Activated CD8-positive, alpha-beta memory T cell treated with anti-CD3 and anti-CD28 coated beads, Interleukin-2, amount 10 ng/mL, durations not matched to agents 7 days and 5 days (primary cell): ENCODE results near the gene LTA4H. TPM values are rescaled to one million over a fixed set of nuclear protein-coding genes. Genes with fewer than 3 reads are reported as not detected.
A peak's percentile ranks its signal among the peaks of the same experiment; 100 is the strongest.
"Not testable (repeated sequence)": the region's sequence is repeated elsewhere in the genome, so short reads cannot be mapped to it uniquely, and the experiment has no call there.

Experiments used
- ATAC-seq: fragments of 150-1000 bp; cut with Tn5 transposase; one replicate; pipeline ENCODE4 v1.10.0; 2021; ENCODE audit warnings: moderate library complexity
- CTCF ChIA-PET: fragments of 350-600 bp; sonication (Branson Sonifier 250); formaldehyde crosslinking; loops from one replicate; lab custom pipeline; 2021; ENCODE audit warnings: antibody characterized with exemption; lab: Charles Lee
- DNase-seq: peaks from one replicate; pipeline ENCODE4 v3.0.0-alpha.2; 2020
- H3K27ac Mint-ChIP-seq: one replicate; pipeline ENCODE4 v1.8.0; 2021; ENCODE audit warnings: mild to moderate bottlenecking, mixed read lengths
- H3K27me3 Mint-ChIP-seq: one replicate; pipeline ENCODE4 v1.8.0; 2021; ENCODE audit warnings: mixed read lengths
- H3K36me3 Mint-ChIP-seq: one replicate; pipeline ENCODE4 v1.8.0; 2021; ENCODE audit warnings: mild to moderate bottlenecking, mixed read lengths
- H3K4me1 Mint-ChIP-seq: one replicate; pipeline ENCODE4 v1.8.0; 2021; ENCODE audit warnings: mixed read lengths
- H3K4me3 Mint-ChIP-seq: one replicate; pipeline ENCODE4 v1.8.0; 2021; ENCODE audit warnings: mild to moderate bottlenecking, moderate library complexity, mixed read lengths
- H3K9me3 Mint-ChIP-seq: one replicate; pipeline ENCODE4 v1.8.0; 2022; ENCODE audit warnings: low read depth, mixed read lengths
- total RNA-seq, 2 experiments: library from RNA; stranded (reverse); gene quantifications; one replicate each; pipeline ENCODE4 v1.2.3, GENCODE V29; 2021

Gene LTA4H
- total RNA-seq, 2 experiments from 2014 or later = 42.4 to 52.9 TPM

GRCh38 chr12:96068111-96068510 is 32.7 kb upstream of the LTA4H start:
- no peak for DNase-seq
- CTCF ChIA-PET = interaction anchor here (0.8 to 6.7 kb wide), 3 partner anchors 61 to 450 kb away, joined by 3 to 92 read pairs (median 22); no protein-coding TSS in a partner anchor
- Mint-ChIP-seq H3K27me3 (peaks cover 2% of the 10 kb centered on the region), H3K4me3 (no peak overlapping the region), H3K36me3 (no peaks in the 10 kb centered on the region), H3K4me1 (peaks cover 21% of the 10 kb centered on the region), H3K9me3 (no peaks in the 10 kb centered on the region), H3K27ac (no peak overlapping the region)
- no peak for ATAC-seq

- H3K27ac Mint-ChIP-seq, ATAC-seq, H3K9me3 Mint-ChIP-seq, H3K27me3 Mint-ChIP-seq, H3K4me3 Mint-ChIP-seq, H3K36me3 Mint-ChIP-seq, DNase-seq: not testable (repeated sequence)
- H3K4me1 Mint-ChIP-seq = peaks cover 24% of the 10 kb centered on the region
- CTCF ChIA-PET = interaction anchor here (1.0 to 6.7 kb wide), 3 partner anchors 147 to 452 kb away, joined by 3 to 92 read pairs (median 22); no protein-coding TSS in a partner anchor
These were observed 30.4 kb upstream of the LTA4H start for GRCh38 chr12:96065776-96066175.

GRCh38 chr12:96064966-96065365 is 29.6 kb upstream of the LTA4H start:
- DNase-seq = no peak
- Mint-ChIP-seq H3K27ac (no peak overlapping the region), H3K27me3 (no peaks in the 10 kb centered on the region), H3K4me3 (no peak overlapping the region), H3K4me1 (peaks cover 22% of the 10 kb centered on the region), H3K9me3 (no peaks in the 10 kb centered on the region), H3K36me3 (no peaks in the 10 kb centered on the region)
- no peak for ATAC-seq
- CTCF ChIA-PET = interaction anchor here (1.0 to 6.7 kb wide), 5 partner anchors 35 to 453 kb away, joined by 3 to 92 read pairs (median 18); no protein-coding TSS in a partner anchor

- H3K36me3 Mint-ChIP-seq = no peaks in the 10 kb centered on the region
- H3K4me1 Mint-ChIP-seq = peaks cover 22% of the 10 kb centered on the region
- ATAC-seq = no peak
- DNase-seq = no peak
- no peaks in the 10 kb centered on the region for H3K9me3 Mint-ChIP-seq
- no peak overlapping the region for H3K27ac Mint-ChIP-seq
- H3K27me3 Mint-ChIP-seq = no peaks in the 10 kb centered on the region
- no peak overlapping the region for H3K4me3 Mint-ChIP-seq
- CTCF ChIA-PET = interaction anchor here (0.5 to 6.7 kb wide), 4 partner anchors 36 to 453 kb away, joined by 3 to 92 read pairs (median 10); no protein-coding TSS in a partner anchor
These were observed 28.9 kb upstream of the LTA4H start for GRCh38 chr12:96064271-96064670.

- Mint-ChIP-seq H3K4me1 (peaks cover 22% of the 10 kb centered on the region), H3K36me3 (no peaks in the 10 kb centered on the region), H3K4me3 (no peak overlapping the region), H3K9me3 (no peaks in the 10 kb centered on the region), H3K27ac (no peak overlapping the region), H3K27me3 (no peaks in the 10 kb centered on the region)
- no peak for ATAC-seq
- CTCF ChIA-PET = interaction anchor here (0.8 to 6.7 kb wide), 5 partner anchors 149 to 454 kb away, joined by 3 to 92 read pairs (median 28); no protein-coding TSS in a partner anchor
- no peak for DNase-seq
These were observed 27.7 kb upstream of the LTA4H start for GRCh38 chr12:96063046-96063445.

GRCh38 chr12:96061864-96062453 is 26.6 kb upstream of the LTA4H start:
- no peaks in the 10 kb centered on the region for H3K9me3 Mint-ChIP-seq
- CTCF ChIA-PET = interaction anchor here (0.7 to 5.4 kb wide), 6 partner anchors 150 to 455 kb away, joined by 3 to 57 read pairs (median 6); no protein-coding TSS in a partner anchor
- H3K4me3 Mint-ChIP-seq = no peak overlapping the region
- peak; percentile 87 for ATAC-seq
- peak; percentile 82 for DNase-seq
- peaks cover 22% of the 10 kb centered on the region for H3K4me1 Mint-ChIP-seq
- no peak overlapping the region for H3K27ac Mint-ChIP-seq
- H3K36me3 Mint-ChIP-seq = no peaks in the 10 kb centered on the region
- no peaks in the 10 kb centered on the region for H3K27me3 Mint-ChIP-seq

GRCh38 chr12:96061323-96061722 is 25.9 kb upstream of the LTA4H start:
- ATAC-seq (no peak), DNase-seq (no peak)
- H3K4me1 Mint-ChIP-seq = peaks cover 22% of the 10 kb centered on the region
- H3K36me3 Mint-ChIP-seq = no peaks in the 10 kb centered on the region
- no peak overlapping the region for H3K27ac Mint-ChIP-seq
- H3K4me3 Mint-ChIP-seq = no peak overlapping the region
- H3K27me3 Mint-ChIP-seq = no peaks in the 10 kb centered on the region
- CTCF ChIA-PET = interaction anchor here (0.9 to 5.4 kb wide), 7 partner anchors 20 to 455 kb away, joined by 3 to 57 read pairs (median 5); no protein-coding TSS in a partner anchor
- H3K9me3 Mint-ChIP-seq = no peaks in the 10 kb centered on the region

GRCh38 chr12:96060041-96060440 is 24.7 kb upstream of the LTA4H start:
- no peaks in the 10 kb centered on the region for H3K27me3 Mint-ChIP-seq
- ATAC-seq (no peak), DNase-seq (no peak)
- H3K36me3 Mint-ChIP-seq = no peaks in the 10 kb centered on the region
- H3K9me3 Mint-ChIP-seq = no peaks in the 10 kb centered on the region
- H3K4me3 Mint-ChIP-seq = no peak overlapping the region
- no peak overlapping the region for H3K27ac Mint-ChIP-seq
- H3K4me1 Mint-ChIP-seq = peaks cover 22% of the 10 kb centered on the region
- CTCF ChIA-PET = interaction anchor here (1.0 to 5.4 kb wide), 6 partner anchors 19 to 457 kb away, joined by 3 to 57 read pairs (median 6); no protein-coding TSS in a partner anchor

- Mint-ChIP-seq H3K36me3 (no peaks in the 10 kb centered on the region), H3K27me3 (no peaks in the 10 kb centered on the region), H3K27ac (no peak overlapping the region), H3K4me1 (peaks cover 9% of the 10 kb centered on the region), H3K4me3 (no peak overlapping the region), H3K9me3 (peaks cover 2% of the 10 kb centered on the region)
- CTCF ChIA-PET = interaction anchor here (0.7 to 5.4 kb wide), 5 partner anchors 30 to 458 kb away, joined by 3 to 57 read pairs (median 3); no protein-coding TSS in a partner anchor
- DNase-seq (no peak), ATAC-seq (no peak)
These were observed 22.7 kb upstream of the LTA4H start for GRCh38 chr12:96057986-96058553.

- Mint-ChIP-seq H3K4me1 (peaks cover 2% of the 10 kb centered on the region), H3K9me3 (peaks cover 4% of the 10 kb centered on the region), H3K27ac (no peak overlapping the region), H3K36me3 (no peaks in the 10 kb centered on the region), H3K27me3 (no peaks in the 10 kb centered on the region), H3K4me3 (no peak overlapping the region)
- CTCF ChIA-PET = interaction anchor here (0.9 to 1.5 kb wide), 2 partner anchors 159 to 460 kb away, joined by 4 to 6 read pairs; no protein-coding TSS in a partner anchor
- ATAC-seq (no peak), DNase-seq (no peak)
These were observed 21.5 kb upstream of the LTA4H start for GRCh38 chr12:96056646-96057455.

- Mint-ChIP-seq H3K4me3 (no peak overlapping the region), H3K36me3 (peaks cover 8% of the 10 kb centered on the region), H3K27ac (no peak overlapping the region), H3K4me1 (peaks cover 2% of the 10 kb centered on the region), H3K27me3 (no peaks in the 10 kb centered on the region), H3K9me3 (peaks cover 7% of the 10 kb centered on the region)
- ATAC-seq (no peak), DNase-seq (no peak)
- CTCF ChIA-PET = interaction anchor here (0.5 kb wide), 1 partner anchor 1431 kb away, joined by 3 read pairs; no protein-coding TSS in a partner anchor
These were observed 18.8 kb upstream of the LTA4H start for GRCh38 chr12:96054244-96054610.

- no peak overlapping the region for H3K27ac Mint-ChIP-seq
- ATAC-seq (no peak), DNase-seq (no peak)
- no peak overlapping the region for H3K4me3 Mint-ChIP-seq
- no peaks in the 10 kb centered on the region for H3K27me3 Mint-ChIP-seq
- H3K4me1 Mint-ChIP-seq = peaks cover 6% of the 10 kb centered on the region
- peaks cover 8% of the 10 kb centered on the region for H3K36me3 Mint-ChIP-seq
- peaks cover 7% of the 10 kb centered on the region for H3K9me3 Mint-ChIP-seq
- CTCF ChIA-PET = interaction anchor here (0.5 kb wide), 1 partner anchor 1431 kb away, joined by 3 read pairs; no protein-coding TSS in a partner anchor
These were observed 18.3 kb upstream of the LTA4H start for GRCh38 chr12:96053476-96054243.
